ENCODE results near the gene SYT14.

- TF ChIP-seq CTCF (IDR thresholded peaks at IDR 0.05 in 2 of 3, conservative IDR thresholded peaks at IDR 0.05 in 1 of 3; ENCODE audit: borderline replicate concordance in 1 of 3, insufficient read depth in 1 of 3, low read depth in 2 of 3, low read length in 2 of 3), result no peak
- no peak for TF ChIP-seq EGR1 (IDR thresholded peaks at IDR 0.05; ENCODE audit: low read depth)
- TF ChIP-seq RAD21 (IDR thresholded peaks at IDR 0.05; ENCODE audit: low read depth), result no peak
- no peak for TF ChIP-seq ELF1 (IDR thresholded peaks at IDR 0.05; ENCODE audit: borderline replicate concordance, low read depth)
- TF ChIP-seq ZBTB33 (IDR thresholded peaks at IDR 0.05; ENCODE audit: extremely low read depth, insufficient replicate concordance, low read length), result no peak
- no peak for TF ChIP-seq POLR2A (IDR thresholded peaks at IDR 0.05; ENCODE audit: borderline replicate concordance, extremely low read depth, insufficient read depth, insufficient read length)
- TF ChIP-seq REST (IDR thresholded peaks at IDR 0.05; ENCODE audit: low read depth), result no peak
- TF ChIP-seq JUND (IDR thresholded peaks at IDR 0.05), result no peak
- no peak for TF ChIP-seq CEBPB (IDR thresholded peaks at IDR 0.05; ENCODE audit: low read depth)
These were observed 17.2 kb upstream of the SYT14 start for GRCh38 chr1:209920844-209921243.

All from HCT116 (cell line).